SK-N-MC (cell line): ENCODE data around the gene DUSP14.

Experiments used
- EZH2 ChIP-seq: fragments of 200-600 bp; sonication (generic); IDR thresholded peaks from one replicate; pipeline ENCODE4 v1.6.1; 2017; ENCODE audit warnings: antibody characterized with exemption
- POLR2AphosphoS5 ChIP-seq: IDR thresholded peaks from 2 replicates; pipeline ENCODE4 v1.6.1; 2012; ENCODE audit warnings: mild to moderate bottlenecking, low read depth, low read length, borderline replicate concordance

- no peak for TF ChIP-seq EZH2
- no peak for TF ChIP-seq POLR2AphosphoS5
These were observed 3.7 kb downstream of the DUSP14 start for GRCh38 chr17:37493249-37494027.
